HG03571 (cell line): ENCODE data around the gene RPL10.
A peak's percentile ranks its signal among the peaks of the same experiment; 100 is the strongest.
"Not testable (repeated sequence)": the region's sequence is repeated elsewhere in the genome, so short reads cannot be mapped to it uniquely, and the experiment has no call there.

Experiments
- ATAC-seq: cut with Tn5 transposase; IDR thresholded peaks from one replicate; pipeline ENCODE4 v1.9.1; 2021; ENCODE audit not compliant: unreplicated experiment

The RPL10 gene

GRCh38 chrX:154375156-154375504 is 23.0 kb upstream of the RPL10 start:
- ATAC-seq: no peak

DNA sequence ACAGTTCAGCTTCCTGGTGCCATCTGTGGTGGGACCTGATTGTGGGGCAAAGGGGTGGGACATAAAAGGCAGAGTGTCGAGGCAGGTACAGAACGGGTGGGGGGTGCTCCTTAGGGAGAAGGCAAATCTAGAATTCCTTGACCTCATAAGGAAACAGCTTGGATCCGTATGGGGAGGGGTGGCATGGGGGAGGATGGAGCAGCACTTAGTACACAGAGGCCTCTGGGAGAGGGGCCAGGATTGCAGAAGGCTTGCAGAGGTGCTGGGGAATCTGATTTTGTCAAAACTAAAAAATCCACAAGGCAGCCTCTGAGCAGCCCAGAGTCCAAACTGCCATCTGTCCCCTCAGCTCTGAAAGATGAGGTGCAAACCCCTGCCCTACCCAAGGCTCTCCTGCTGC is 21.4 kb upstream of the RPL10 start:
- ATAC-seq: no peak

- ATAC-seq: peak; percentile 58
Observed at GRCh38 chrX:154378059-154378798, 19.9 kb upstream of the RPL10 start.

GRCh38 chrX:154378799-154379568 is 19.2 kb upstream of the RPL10 start, which contains the start of gene EMD:
Gene EMD, plus strand, starts transcription at chrX:154379295. Its CDS starts 190 bp downstream, at chrX:154379485.
- ATAC-seq: peak; percentile 80

GRCh38 chrX:154379569-154379951 is 18.6 kb upstream of the RPL10 start:
- peak; percentile 3 for ATAC-seq

- ATAC-seq: no peak
Observed at GRCh38 chrX:154380153-154380552, 18.0 kb upstream of the RPL10 start.

DNA sequence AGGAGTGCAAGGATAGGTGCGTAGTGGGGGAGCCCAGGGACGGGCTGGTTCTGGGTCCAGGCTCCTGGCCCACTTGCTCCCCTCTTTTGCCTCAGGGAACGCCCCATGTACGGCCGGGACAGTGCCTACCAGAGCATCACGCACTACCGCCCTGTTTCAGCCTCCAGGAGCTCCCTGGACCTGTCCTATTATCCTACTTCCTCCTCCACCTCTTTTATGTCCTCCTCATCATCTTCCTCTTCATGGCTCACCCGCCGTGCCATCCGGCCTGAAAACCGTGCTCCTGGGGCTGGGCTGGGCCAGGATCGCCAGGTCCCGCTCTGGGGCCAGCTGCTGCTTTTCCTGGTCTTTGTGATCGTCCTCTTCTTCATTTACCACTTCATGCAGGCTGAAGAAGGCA is 17.4 kb upstream of the RPL10 start:
- no peak for ATAC-seq

- no peak for ATAC-seq
Observed at GRCh38 chrX:154381271-154381670, 16.9 kb upstream of the RPL10 start.

DNA sequence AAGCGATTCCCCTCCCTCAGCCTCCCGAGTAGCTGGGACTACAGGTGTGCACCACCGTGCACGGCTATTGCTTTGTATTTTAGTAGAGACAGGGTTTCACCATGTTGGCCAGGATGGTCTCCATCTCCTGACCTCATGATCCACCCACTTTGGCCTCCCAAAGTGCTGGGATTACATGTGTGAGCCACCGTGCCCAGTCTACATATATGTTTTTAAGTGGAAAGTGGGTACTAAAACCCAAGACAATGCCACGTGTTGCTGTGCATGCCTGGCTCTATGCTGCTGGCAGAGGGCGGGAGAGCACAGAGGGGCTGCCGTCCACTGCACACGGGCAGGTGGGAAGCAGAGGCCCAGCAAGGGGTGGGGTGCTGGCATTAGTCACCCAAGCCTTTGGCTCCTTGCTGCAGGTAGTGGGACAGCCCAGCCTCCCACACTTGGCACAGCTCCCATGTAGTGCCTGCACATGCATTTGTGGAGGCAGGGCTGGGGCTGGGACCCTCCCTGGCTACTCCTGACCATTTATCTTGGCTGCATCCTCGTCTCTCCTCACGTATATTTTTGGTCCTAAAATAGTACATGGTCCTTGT is 15.6 kb upstream of the RPL10 start:
- no peak for ATAC-seq

- ATAC-seq: no peak
Observed at GRCh38 chrX:154383359-154384283, 14.6 kb upstream of the RPL10 start.

DNA sequence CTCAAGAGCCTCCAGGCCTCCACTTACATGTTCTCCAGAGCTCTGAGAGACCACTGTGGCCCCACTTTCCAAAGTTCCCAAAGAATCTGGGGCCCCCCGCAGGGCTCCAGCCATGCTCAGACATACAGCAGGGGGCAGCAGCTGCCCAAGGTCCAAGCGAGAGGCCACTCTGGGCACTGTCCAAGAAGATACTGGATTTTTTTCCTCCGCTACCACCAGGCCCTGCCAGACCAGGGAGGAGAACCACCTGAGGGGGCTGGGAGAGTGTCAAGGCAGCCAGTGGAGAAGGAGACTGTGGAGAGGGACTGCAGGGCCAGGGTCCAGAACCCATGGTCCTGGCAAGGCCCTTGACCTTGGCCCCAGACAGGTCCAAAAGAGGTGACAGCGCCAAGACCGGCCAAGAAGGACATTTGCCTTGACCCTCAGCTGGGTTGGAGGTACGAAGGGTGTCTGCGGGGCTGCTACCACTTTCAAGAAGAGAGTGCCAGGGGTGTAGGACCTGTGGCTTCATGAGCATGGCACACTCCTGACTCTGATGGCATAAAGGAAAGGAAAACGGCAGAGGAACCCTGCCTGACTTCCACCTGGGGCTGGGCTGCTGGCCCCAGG is 13.8 kb upstream of the RPL10 start:
- no peak for ATAC-seq

- not testable (repeated sequence) for ATAC-seq
Observed at GRCh38 chrX:154388094-154388493, 10.1 kb upstream of the RPL10 start.

DNA sequence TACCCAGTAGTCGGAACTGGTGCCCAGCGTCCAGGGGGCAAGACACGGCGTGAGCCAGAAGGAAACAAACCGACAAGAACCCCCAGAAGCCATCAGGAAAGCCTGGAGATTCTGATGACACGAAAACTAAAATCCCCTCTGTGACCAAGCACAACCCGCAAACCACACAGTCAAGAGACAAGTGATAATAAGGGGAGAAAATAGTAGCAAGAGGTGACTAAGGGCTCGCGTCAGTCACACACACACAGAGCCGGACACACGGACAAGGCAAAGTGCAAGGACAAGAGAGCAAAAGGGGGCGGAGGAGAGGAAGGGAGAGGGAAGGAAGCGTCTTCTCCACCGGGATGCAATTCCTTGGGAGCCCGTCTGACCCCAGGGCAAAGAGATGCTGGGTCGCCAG is 9.5 kb upstream of the RPL10 start:
- not testable (repeated sequence) for ATAC-seq

GRCh38 chrX:154389812-154390747 is 8.1 kb upstream of the RPL10 start:
- ATAC-seq: peak; percentile 70

- not testable (repeated sequence) for ATAC-seq
Observed at GRCh38 chrX:154396363-154396762, 1.8 kb upstream of the RPL10 start.

- peak; percentile 36 for ATAC-seq
Observed at GRCh38 chrX:154396973-154397887, 947 bp upstream of the RPL10 start.

GRCh38 chrX:154398668-154399526 is 720 bp downstream of the RPL10 start:
- no peak for ATAC-seq
